ENCODE measurements around the gene FAM162B.
"Not testable (repeated sequence)": the region's sequence is repeated elsewhere in the genome, so short reads cannot be mapped to it uniquely, and the experiment has no call there.

FAM162B gene

DNA sequence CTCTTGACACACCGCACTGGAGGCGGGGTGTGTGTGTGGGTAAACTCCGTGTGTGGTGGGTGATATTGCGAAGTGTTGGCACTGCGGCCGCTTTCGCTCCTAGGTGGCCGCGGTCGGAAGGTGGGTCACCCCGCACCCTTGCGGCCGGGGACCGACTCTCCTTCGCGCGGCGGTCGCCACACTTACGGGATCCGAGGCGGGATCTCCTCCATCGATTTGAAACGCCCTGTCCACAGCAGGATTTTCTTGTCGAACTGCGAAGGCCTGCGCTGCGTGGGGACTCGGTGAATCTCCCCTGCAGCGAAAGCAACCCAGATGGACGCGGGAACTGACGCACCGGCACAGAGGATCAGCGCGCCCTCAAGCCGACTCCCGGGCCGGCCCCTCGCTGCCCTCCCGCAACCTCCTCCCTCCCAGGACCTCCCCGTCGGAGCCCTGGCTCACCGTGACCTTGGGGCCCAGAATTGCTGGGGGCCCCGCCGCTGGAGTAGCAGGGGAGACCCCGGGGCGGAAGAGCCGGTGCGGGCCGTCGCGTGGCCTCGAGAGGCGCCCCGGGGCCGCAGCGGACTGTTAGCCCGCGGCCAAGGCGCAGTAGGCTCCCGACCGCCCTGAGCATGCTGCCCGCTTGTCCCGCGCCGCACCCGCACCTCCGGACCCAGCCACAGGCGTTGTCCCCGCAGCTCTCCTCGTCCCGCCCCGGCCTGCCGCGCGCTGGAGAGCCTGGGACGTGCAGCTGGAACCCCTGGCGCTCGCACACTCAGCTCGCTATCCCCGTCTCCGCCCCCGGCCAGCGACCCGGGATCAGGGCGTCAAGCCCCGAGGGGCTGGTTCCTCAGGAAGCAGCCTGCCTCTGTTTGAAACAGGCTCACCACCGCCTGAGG, at the start of gene FAM162B:
TSS of gene FAM162B (minus strand) at position 759 of the 881 bp plus-strand sequence. CDS start at position 616, 143 bp downstream.
- DNase-seq, result peak; percentile 67

GRCh38 chr6:116812051-116812650, 46.6 kb upstream of the FAM162B start:
- no peak for DNase-seq

GRCh38 chr6:116801971-116802370, 36.5 kb upstream of the FAM162B start:
- no peak for DNase-seq

DNA sequence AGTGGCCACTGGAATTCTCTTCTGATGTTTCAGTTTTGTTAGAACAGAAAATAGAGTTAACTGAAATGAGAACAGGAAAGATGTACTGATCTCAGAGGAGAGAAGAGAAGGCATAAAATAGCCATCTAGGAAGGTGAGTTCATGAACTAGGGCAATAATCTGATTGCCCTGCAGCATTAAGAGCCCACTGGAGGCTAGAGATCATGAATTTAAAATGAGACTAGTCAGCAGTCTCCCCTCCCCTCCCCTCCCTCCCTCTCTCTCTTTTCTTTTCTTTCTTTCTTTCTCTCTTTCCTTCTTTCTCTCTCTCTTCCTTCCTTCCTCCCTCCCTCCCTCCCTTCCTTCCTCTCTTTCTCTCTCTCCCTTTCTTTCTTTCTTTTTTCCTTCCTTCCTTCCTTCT, 34.4 kb upstream of the FAM162B start:
- DNase-seq, result no peak

DNA sequence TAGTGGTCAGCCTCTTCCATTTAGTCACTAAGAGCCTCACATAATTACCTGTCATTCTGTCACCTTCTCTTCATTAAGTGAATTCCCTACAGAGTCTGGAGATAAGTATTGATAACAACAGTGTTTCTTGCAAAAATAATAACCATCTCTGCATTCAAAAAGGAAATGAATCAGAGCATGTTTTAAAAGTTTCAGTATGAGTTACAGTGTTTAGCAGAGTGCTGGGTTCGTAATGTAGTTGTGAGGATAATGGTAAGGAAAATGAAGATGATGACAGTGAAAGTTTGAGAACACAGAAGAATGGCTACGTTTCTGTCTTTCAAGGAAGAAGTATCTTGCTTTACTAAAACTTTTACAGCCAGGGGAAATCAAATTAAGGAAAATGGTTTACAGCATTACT, 32.1 kb upstream of the FAM162B start:
- no peak for DNase-seq

GRCh38 chr6:116793224-116793623, 27.7 kb upstream of the FAM162B start:
- no peak for DNase-seq

- no peak for DNase-seq
Measured at GRCh38 chr6:116783852-116784251, 18.3 kb upstream of the FAM162B start.

- DNase-seq, result no peak
Measured at GRCh38 chr6:116779573-116780164, 14.2 kb upstream of the FAM162B start.

DNA sequence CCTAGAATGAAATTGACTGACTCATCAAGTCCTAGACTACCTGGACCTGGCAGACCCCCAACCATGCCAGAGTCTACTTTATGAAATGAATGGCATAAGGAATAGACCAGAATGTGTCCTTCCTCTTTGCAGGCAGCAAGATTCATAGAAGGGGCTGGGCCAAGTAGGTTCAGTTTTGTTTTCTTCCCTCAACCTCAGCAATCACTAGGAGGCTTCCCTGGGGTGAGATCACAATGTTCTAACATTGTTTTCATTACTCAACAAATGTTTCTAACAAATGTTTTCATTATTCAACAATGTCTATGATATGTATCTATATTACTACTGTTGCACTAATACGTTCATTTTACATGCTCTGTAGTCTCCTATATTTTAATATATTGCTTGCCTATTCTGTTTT, 8.4 kb upstream of the FAM162B start:
- no peak for DNase-seq

DNA sequence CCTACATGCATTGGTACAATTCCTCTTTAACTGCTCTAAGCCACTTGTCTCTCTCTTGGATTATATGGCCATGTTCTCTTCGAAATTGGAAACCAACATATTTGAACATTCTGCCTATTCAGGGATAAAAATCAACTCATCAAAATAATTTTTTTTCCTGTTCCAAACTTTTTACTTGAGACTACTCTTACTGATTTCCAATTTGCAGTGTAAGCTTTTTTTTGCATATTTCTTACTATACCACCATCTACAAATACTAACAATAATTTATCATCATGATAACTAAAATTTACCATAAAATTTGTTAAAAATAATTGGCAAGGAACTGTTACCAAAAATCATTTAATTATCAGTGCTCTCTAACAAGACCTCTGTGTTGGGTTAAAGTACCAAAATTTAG, 6.9 kb upstream of the FAM162B start:
- DNase-seq, result no peak

DNA sequence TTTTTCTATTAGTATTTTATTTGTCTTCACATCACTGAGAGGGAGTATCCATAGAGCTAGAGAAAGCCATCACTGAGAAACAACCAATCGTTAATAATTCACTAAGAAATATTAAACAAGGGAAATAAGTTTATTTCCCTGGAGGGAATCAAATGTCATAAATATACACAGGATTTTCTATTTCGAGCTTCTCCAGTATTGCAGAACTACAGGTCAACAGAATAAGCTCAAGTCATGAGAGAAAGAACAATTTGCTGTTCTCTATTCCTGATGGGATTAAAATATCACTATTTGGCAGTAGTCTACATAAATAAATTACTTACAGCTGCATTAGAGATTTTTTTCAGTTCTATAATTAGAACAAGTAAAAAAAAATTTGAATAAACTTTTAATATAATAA, 2.2 kb upstream of the FAM162B start:
- no peak for DNase-seq

GRCh38 chr6:116766506-116767176, 1.1 kb upstream of the FAM162B start:
- DNase-seq, result no peak

- peak; percentile 26 for DNase-seq
Measured at GRCh38 chr6:116764629-116764960, 924 bp downstream of the FAM162B start.

GRCh38 chr6:116763906-116764628, 1.5 kb downstream of the FAM162B start:
- DNase-seq, result no peak

DNA sequence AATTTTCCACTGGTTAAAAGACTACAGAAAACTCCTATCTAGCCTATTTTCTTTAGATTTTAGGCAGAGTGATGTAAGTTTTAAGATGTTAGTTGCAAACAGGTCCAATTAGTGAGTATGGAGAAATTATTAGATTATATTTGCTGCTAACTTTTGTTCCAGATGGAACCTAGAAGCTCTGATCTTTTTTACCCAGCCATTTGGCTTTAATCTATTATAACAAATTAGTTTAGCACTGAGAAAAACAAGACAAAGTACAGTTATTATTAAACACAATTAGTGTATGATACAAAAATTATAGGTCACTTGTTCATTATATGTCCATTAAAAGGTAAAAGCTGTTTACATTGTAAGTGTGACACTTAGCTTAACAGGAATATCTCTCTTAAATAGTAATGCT, 2.5 kb downstream of the FAM162B start:
- DNase-seq, result no peak

GRCh38 chr6:116762235-116762634, 3.3 kb downstream of the FAM162B start:
- DNase-seq, result no peak

DNA sequence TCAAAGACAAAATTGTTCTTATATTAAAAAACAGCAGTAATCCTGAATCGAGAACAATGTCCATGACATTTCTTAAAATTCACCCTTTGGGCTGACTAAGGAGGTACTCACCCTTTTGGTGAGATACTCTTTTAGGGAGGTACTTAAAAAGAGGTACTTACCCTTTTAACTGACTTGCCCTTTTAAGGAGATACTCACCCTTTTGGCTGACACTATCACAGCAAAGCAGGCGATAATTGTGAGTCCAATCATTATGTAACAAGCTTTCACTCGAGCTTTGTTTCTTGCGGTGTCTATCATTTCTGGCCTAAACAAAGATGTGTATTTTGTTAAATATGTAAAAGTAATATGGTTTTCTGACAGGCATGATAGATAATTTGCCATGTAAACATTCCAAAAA, 3.7 kb downstream of the FAM162B start:
- no peak for DNase-seq

DNA sequence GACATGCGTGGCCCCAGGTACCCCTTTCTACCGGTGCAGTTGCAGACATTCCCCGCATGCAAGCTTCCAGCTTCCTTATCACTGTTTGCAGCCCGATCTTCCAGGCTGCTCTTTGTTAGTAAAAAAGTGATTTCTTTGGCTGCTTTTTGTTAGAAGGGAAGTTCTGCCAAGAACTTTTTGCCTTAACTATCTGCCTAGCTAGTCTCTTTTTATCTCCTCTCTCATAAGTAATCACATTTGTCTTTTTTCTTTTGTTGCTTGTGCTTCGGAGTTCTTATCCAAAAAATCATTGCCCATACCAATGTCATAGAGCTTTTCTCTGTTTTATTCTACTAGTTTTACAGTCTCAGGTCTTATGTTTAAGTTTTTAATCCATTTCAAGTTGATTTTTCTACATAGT, 20.3 kb downstream of the FAM162B start:
- DNase-seq, result no peak

- no peak for DNase-seq
Measured at GRCh38 chr6:116741571-116741970, 23.9 kb downstream of the FAM162B start.

DNA sequence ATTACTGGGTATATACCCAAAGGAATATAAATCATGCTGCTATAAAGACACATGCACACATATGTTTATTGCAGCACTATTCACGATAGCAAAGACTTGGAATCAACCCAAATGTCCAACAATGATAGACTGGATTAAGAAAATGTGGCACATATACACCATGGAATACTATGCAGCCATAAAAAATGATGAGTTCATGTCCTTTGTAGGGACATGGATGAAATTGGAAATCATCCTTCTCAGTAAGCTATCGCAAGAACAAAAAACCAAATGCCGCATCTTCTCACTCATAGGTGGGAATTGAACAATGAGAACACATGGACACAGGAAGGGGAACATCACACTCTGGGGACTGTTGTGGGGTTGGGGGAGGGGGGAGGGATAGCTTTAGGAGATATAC, 25.0 kb downstream of the FAM162B start:
- DNase-seq, result not testable (repeated sequence)

- DNase-seq, result no peak
Measured at GRCh38 chr6:116737004-116737403, 28.5 kb downstream of the FAM162B start.

- no peak for DNase-seq
Measured at GRCh38 chr6:116730513-116730912, 35.0 kb downstream of the FAM162B start.

DNA sequence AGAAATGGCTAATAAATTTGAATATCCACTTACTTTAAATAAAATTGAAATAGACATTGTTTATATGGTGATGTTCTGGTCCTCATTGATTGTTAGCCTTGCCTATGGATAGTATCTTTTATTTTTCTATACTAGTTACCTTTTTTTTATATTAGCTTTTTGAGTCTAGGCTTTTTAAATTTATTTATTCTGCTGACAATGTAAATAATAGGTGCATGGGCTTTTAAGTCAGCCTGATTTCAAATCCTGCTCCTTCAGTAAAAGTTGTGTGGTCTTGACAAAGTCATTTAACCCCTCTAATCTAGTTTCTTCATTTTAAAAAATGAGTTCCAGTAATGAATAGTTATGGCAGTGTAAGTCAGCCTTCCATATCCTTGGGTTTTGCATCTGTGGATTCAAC, 38.6 kb downstream of the FAM162B start:
- no peak for DNase-seq

All from right hindlimb (tissue), 1 donor.